SK-N-SH treated with all-trans-retinoic acid at 6 μM for 48 hours (cell line): ENCODE results near the gene XAGE1B.
A peak's percentile ranks its signal among the peaks of the same experiment; 100 is the strongest.
"Not testable (repeated sequence)": the region's sequence is repeated elsewhere in the genome, so short reads cannot be mapped to it uniquely, and the experiment has no call there.

Experiments
- ATAC-seq: fragments of 200-7000 bp; cut with Tn5 transposase; 3 replicates; pipeline ENCODE4 v1.9.1; 2020; ENCODE audit warnings: mild to moderate bottlenecking, moderate library complexity
- ARNTL ChIP-seq: fragments of 450-650 bp; formaldehyde crosslinking; IDR thresholded peaks from 2 replicates; pipeline ENCODE4 v1.5.0; 2020; ENCODE audit warnings: low read depth, mild to moderate bottlenecking, moderate library complexity, borderline replicate concordance
- BACH2 ChIP-seq: fragments of 250-450 bp; sonication (Bioruptor Pico); IDR thresholded peaks from 2 replicates; pipeline ENCODE4 v1.9.0; 2021; ENCODE audit warnings: mild to moderate bottlenecking, borderline replicate concordance
- CSDC2 ChIP-seq: fragments of 250-450 bp; sonication (Bioruptor Pico); IDR thresholded peaks from 2 replicates; pipeline ENCODE4 v1.5.0; 2020; ENCODE audit warnings: mild to moderate bottlenecking, moderate library complexity
- GLIS3 ChIP-seq: fragments of 250-450 bp; sonication (Bioruptor Pico); IDR thresholded peaks from 2 replicates; pipeline ENCODE4 v1.5.0; 2020; ENCODE audit warnings: mild to moderate bottlenecking, moderate library complexity
- ISL1 ChIP-seq: fragments of 250-450 bp; sonication (Bioruptor Pico); IDR thresholded peaks from 2 replicates; pipeline ENCODE4 v2.1.2; 2022; ENCODE audit warnings: mild to moderate bottlenecking, moderate library complexity
- OSR1 ChIP-seq: fragments of 250-450 bp; sonication (Bioruptor Pico); IDR thresholded peaks from 2 replicates; pipeline ENCODE4 v1.8.0; 2022; ENCODE audit warnings: moderate library complexity, mild to moderate bottlenecking, inconsistent platforms
- PPARA ChIP-seq: fragments of 250-450 bp; sonication (Bioruptor Pico); IDR thresholded peaks from 2 replicates; pipeline ENCODE4 v1.5.0; 2020; ENCODE audit warnings: mild to moderate bottlenecking, borderline replicate concordance
- RARB ChIP-seq: fragments of 250-450 bp; sonication (Bioruptor Pico); IDR thresholded peaks from 2 replicates; pipeline ENCODE4 v1.8.0; 2021; ENCODE audit warnings: mild to moderate bottlenecking, moderate library complexity
- TCF4 ChIP-seq: fragments of 250-450 bp; sonication (Bioruptor Pico); IDR thresholded peaks from 2 replicates; pipeline ENCODE4 v1.8.0; 2021; ENCODE audit warnings: mild to moderate bottlenecking, moderate library complexity, borderline replicate concordance
- ZFP3 ChIP-seq: fragments of 250-450 bp; sonication (Bioruptor Pico); IDR thresholded peaks from 2 replicates; pipeline ENCODE4 v1.5.0; 2020; ENCODE audit warnings: mild to moderate bottlenecking, moderate library complexity
- ZFP30 ChIP-seq: fragments of 450-650 bp; formaldehyde crosslinking; IDR thresholded peaks from 2 replicates; pipeline ENCODE4 v1.5.0; 2022; ENCODE audit warnings: mild to moderate bottlenecking, moderate library complexity
- ZNF565 ChIP-seq: fragments of 450-650 bp; formaldehyde crosslinking; conservative IDR thresholded peaks from 2 replicates; pipeline ENCODE4 v1.5.0; 2020; ENCODE audit warnings: low read depth, mild to moderate bottlenecking, moderate library complexity
- ZNF8 ChIP-seq: fragments of 450-650 bp; formaldehyde crosslinking; IDR thresholded peaks from 2 replicates; pipeline ENCODE4 v1.5.0; 2020; ENCODE audit warnings: mild to moderate bottlenecking, moderate library complexity
- TF ChIP-seq, protein P1 (sequence below): fragments of 250-450 bp; sonication (Bioruptor Pico); IDR thresholded peaks from 2 replicates; pipeline ENCODE4 v1.5.1; 2020; ENCODE audit warnings: low read depth, mild to moderate bottlenecking, moderate library complexity
- TF ChIP-seq, protein P2 (sequence below): fragments of 250-450 bp; sonication (Bioruptor Pico); IDR thresholded peaks from 2 replicates; pipeline ENCODE4 v1.5.0; 2020; ENCODE audit warnings: mild to moderate bottlenecking, moderate library complexity

XAGE1B gene

DNA sequence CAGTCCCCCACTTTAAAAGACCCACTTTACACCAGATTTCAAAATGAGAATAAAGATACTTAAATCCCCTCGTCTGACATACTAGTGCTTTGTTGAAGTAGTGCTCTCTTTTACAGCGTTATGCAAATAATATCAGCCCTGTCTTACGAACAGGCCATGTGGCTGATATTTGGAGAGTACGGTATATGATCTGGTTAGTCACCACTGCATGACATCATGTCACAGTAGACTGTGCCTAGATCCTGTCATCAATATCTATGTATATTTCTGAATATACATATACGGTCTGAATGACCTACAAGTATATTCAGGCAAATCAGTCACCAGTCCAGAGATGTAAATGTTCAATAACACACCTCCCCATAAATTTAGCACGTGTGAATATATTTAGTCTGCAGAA, 25.4 kb upstream of the XAGE1B start:
- no peak for ATAC-seq
- TF ChIP-seq OSR1 (no peak), ZFP30 (CRISPR knock-in tag) (no peak), PPARA (no peak), CSDC2 (CRISPR knock-in tag) (no peak), ZFP3 (no peak), ARNTL (CRISPR knock-in tag) (no peak)
- TF ChIP-seq, protein P1, sequence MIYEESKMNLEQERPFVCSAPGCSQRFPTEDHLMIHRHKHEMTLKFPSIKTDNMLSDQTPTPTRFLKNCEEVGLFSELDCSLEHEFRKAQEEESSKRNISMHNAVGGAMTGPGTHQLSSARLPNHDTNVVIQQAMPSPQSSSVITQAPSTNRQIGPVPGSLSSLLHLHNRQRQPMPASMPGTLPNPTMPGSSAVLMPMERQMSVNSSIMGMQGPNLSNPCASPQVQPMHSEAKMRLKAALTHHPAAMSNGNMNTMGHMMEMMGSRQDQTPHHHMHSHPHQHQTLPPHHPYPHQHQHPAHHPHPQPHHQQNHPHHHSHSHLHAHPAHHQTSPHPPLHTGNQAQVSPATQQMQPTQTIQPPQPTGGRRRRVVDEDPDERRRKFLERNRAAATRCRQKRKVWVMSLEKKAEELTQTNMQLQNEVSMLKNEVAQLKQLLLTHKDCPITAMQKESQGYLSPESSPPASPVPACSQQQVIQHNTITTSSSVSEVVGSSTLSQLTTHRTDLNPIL (CRISPR knock-in tag) = no peak

DNA sequence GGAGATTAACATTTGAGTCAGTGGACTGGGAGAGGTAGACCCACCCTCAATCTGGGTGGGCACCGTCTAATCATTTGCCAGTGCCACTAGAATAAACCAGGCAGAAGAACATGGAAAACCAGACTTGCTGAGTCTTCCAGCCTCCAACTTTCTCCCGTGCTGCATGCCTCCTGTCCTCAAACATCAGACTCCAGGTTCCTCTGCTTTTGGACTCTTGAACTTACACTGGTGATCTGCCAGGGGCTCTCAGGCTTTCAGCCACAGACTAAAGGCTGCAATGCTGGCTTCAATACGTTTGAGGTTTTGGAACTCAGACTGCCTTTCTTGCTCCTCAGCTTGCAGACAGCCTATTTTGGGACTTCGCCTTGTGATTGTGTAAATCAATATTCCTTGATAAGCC, 24.2 kb upstream of the XAGE1B start:
- ATAC-seq = not testable (repeated sequence)

DNA sequence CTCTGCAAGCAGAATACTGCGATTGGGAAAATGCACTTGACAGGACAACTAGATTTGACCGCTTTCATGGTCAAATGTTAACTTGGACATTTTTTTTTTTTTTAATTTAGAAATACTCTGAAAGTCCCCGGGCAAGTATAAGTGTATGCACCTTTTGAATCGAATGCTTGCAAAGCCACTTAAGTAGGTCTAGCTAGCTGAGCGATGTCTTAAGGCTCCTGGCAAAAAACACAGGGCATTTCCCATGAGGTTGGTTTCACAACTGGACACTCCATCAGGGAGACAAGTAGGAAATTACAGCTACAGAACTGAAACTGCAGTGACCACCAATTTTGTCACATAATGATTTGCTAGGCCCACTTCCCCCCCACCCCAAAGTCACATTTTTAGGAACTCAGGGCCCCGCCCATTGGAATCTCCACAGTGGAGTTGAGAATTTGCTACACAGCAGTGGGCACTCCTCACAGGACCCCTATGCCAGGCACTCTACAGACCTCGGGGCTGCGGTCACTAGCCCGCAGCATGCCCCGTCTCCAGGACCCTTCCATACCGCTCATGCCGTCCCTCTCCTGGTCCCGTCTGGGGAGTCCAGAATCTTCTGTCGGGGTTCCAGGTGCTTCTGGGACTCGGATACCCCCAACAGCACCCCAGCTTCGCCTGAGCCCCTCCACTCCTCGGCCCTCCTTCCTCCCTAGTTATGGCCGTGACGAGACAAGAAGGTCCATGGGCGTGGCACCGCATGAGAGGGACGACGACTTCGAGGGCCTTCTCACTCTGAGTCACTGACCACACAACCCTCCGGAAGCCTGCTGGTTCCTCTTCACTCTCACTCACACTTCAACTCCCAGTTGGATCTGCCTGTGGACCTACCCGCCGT, 515 bp downstream of the XAGE1B start:
- ATAC-seq = peak; percentile 45

DNA sequence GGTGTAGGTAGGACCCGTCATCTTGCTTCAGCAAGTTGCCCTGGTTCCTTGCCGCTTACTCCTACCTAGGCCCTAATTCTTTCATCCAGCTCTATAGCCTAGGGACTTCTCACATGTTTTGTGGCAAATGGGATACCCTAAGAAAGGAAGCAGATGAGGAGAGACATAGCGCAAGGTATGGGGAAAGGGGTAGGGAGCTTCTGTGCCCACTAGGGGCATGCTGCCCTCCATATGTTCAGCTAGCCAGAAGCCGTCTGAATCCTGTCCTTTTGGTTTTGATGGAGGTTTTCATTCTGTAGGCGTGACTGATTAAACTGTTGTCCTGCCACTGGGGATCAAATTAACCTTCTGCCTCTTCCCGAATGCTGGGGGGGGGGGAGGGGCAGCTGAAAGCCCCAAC, 5.7 kb downstream of the XAGE1B start:
- ATAC-seq = peak; percentile 80

DNA sequence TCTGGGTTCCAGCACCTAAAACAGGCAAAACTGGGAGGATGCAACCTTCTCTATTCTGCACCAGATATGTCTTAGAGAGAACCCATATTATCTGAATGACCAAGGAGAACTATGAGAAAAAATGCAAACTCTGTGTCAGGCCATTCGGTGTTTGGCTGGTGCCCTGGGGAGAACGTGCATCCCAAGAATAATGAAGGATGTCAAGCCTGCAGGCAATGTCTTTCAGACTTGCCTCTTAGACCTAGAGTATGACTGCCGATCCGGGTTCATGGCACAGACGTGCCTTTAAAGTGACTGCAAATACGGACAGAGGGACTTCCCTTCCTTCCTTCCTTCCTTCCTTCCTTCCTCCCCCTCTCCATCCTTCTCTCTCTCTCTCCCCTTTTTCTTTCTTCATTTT, 6.9 kb downstream of the XAGE1B start:
- no peak for ATAC-seq
- TF ChIP-seq CSDC2 (CRISPR knock-in tag) = no peak
- no peak for TF ChIP-seq ZNF565 (CRISPR knock-in tag)
- TF ChIP-seq GLIS3 = no peak
- no peak for TF ChIP-seq RARB
- no peak for TF ChIP-seq ISL1
- no peak for TF ChIP-seq TCF4

DNA sequence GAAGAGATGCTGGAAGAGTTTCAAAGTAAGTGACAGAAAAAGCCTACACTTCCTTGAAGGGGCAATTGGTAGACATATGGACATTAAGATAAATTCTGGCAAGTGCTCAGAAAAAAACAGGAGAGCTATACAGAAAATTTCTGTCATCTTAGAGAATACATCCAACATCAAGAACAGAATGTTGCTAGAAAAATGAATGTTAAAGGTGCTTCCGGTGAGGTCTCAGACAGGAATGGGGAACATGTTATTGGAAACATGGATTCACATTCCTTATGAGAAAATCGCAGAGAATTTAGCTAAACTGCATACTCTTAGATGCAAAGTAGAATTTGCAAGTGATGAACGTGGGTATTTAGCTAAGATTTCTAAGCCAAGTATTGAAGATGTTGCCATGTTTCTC, 9.5 kb downstream of the XAGE1B start:
- no peak for ATAC-seq
- TF ChIP-seq ZFP30 (CRISPR knock-in tag) (no peak), ZNF8 (CRISPR knock-in tag) (no peak), PPARA (no peak), RARB (no peak), TCF4 (no peak)

DNA sequence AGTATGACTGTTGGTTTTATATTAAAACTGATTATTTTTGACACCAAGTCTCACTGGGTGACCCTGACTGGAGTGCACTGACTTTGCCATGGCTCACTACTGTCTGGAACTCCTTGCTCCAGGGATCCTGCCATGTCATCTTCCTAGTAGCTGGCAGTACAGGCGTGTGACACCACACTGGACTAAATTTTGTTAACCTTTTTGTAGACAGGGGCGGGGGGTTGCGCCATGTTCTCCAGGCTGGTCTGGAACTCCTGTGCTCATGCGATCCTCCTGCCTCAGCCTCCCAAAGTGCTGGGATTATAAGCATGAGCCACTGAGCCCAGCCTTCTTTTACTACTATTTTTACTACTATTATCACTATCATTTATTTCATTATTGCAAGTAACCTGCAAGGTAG, 12.3 kb downstream of the XAGE1B start:
- TF ChIP-seq, protein P2, sequence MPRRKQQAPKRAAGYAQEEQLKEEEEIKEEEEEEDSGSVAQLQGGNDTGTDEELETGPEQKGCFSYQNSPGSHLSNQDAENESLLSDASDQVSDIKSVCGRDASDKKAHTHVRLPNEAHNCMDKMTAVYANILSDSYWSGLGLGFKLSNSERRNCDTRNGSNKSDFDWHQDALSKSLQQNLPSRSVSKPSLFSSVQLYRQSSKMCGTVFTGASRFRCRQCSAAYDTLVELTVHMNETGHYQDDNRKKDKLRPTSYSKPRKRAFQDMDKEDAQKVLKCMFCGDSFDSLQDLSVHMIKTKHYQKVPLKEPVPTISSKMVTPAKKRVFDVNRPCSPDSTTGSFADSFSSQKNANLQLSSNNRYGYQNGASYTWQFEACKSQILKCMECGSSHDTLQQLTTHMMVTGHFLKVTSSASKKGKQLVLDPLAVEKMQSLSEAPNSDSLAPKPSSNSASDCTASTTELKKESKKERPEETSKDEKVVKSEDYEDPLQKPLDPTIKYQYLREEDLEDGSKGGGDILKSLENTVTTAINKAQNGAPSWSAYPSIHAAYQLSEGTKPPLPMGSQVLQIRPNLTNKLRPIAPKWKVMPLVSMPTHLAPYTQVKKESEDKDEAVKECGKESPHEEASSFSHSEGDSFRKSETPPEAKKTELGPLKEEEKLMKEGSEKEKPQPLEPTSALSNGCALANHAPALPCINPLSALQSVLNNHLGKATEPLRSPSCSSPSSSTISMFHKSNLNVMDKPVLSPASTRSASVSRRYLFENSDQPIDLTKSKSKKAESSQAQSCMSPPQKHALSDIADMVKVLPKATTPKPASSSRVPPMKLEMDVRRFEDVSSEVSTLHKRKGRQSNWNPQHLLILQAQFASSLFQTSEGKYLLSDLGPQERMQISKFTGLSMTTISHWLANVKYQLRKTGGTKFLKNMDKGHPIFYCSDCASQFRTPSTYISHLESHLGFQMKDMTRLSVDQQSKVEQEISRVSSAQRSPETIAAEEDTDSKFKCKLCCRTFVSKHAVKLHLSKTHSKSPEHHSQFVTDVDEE = no peak
- TF ChIP-seq ZFP3 (no peak), BACH2 (CRISPR knock-in tag) (no peak)
- no peak for ATAC-seq

DNA sequence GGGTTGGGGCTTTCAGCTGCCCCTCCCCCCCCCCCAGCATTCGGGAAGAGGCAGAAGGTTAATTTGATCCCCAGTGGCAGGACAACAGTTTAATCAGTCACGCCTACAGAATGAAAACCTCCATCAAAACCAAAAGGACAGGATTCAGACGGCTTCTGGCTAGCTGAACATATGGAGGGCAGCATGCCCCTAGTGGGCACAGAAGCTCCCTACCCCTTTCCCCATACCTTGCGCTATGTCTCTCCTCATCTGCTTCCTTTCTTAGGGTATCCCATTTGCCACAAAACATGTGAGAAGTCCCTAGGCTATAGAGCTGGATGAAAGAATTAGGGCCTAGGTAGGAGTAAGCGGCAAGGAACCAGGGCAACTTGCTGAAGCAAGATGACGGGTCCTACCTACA, 15.5 kb downstream of the XAGE1B start:
- peak; percentile 81 for ATAC-seq

DNA sequence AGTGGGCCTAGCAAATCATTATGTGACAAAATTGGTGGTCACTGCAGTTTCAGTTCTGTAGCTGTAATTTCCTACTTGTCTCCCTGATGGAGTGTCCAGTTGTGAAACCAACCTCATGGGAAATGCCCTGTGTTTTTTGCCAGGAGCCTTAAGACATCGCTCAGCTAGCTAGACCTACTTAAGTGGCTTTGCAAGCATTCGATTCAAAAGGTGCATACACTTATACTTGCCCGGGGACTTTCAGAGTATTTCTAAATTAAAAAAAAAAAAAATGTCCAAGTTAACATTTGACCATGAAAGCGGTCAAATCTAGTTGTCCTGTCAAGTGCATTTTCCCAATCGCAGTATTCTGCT, 20.5 kb downstream of the XAGE1B start:
- ATAC-seq = not testable (repeated sequence)

DNA sequence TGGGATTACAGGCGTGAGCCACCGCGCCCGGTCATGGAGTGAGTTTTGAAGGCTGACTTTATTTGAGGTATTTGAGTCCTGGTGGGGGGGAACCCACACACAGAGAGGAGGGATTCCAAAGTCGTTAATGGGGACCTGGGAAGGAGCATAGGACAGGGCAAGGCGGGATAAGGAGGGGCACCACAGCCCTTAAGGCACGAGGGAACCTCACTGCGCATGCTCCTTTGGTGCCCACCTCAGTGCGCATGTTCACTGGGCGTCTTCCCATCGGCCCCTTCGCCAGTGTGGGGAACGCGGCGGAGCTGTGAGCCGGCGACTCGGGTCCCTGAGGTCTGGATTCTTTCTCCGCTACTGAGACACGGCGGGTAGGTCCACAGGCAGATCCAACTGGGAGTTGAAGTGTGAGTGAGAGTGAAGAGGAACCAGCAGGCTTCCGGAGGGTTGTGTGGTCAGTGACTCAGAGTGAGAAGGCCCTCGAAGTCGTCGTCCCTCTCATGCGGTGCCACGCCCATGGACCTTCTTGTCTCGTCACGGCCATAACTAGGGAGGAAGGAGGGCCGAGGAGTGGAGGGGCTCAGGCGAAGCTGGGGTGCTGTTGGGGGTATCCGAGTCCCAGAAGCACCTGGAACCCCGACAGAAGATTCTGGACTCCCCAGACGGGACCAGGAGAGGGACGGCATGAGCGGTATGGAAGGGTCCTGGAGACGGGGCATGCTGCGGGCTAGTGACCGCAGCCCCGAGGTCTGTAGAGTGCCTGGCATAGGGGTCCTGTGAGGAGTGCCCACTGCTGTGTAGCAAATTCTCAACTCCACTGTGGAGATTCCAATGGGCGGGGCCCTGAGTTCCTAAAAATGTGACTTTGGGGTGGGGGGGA, 21.1 kb downstream of the XAGE1B start, which contains the start of gene XAGE1A:
TSS of gene XAGE1A (plus strand) at position 264 of the 874 bp plus-strand sequence. CDS start 1,554 bp downstream, outside the sequence.
- peak; percentile 64 for ATAC-seq

DNA sequence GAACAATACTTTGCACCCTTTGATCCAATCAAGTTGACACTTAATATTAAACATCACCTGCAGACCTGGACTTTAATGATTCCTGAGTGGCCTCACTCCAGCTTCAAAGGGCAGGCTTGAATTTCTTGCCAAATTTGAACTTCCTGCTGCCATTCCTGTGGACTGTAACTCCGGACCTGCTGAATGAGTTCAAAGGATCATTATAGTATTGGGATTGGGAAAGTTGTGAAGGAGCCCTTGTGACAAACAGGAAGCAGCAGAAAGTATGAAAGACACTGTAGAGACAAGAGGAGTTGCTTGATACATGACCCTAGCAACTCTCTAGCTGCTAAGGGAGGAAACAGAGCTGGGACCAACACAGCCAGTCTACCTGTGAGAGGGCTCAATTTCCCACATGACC, 45.6 kb downstream of the XAGE1B start:
- ATAC-seq = not testable (repeated sequence)
